NCI-H2107 treated with DMSO at 0.1 percent for 48 hours (cell line): Measurements from ENCODE around the gene SP140L.
"Not testable (repeated sequence)": the region's sequence is repeated elsewhere in the genome, so short reads cannot be mapped to it uniquely, and the experiment has no call there.

Source experiments
- DNase-seq: peaks from one replicate; lab custom pipeline; 2025; ENCODE audit not compliant: unreplicated experiment; lab: John Stamatoyannopoulos, UW

Gene SP140L

DNA sequence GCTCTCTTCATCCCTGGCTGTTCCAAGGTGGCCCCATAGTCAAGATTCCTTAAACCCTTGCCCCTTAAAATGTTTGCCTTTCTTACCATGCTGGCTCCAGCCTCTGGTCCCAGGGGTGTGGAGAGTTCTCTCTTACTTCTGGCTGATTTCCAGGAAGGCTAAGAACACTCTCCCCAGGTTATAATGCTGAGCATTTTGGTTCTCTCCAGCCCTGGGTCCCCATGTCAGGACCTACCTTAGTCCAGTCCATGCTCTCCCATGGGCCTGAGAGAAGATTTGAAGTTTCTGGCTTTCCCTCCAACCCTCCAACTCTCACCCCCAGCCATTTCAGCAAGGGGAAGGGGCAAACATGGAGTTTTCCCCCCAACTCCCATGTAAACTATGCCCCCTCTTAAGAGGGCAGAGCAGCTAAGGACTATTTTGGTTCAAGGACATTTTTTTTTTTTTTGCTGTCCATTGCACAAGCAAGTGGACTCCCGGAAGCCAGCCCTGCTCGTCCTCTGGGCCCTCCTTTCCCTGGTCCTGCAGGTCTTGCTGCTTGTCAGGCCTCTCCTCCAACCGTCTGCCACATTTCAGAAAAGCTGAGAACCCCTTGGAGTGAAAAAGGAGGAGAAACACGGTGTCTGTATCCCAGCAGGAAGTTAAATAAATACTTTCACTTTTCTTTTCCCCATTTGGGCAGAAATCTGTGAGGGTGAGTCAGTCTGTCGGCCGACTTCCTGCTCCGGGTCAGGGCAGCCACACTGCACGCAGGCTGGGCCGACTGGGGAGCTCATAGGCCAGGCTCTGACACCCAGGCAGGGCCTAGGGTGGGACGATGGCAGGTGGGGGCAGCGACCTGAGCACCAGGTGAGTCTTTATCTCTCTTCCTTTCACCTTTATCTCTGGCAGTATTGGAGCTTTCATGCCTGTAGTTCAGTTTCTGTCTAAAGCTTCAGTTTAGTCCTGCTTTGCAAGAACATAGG is at the start of gene SP140L:
Gene SP140L (plus strand): TSS at position 741 of the 965 bp plus-strand sequence. CDS start 77 bp downstream, at position 818.
- DNase-seq: no peak

DNA sequence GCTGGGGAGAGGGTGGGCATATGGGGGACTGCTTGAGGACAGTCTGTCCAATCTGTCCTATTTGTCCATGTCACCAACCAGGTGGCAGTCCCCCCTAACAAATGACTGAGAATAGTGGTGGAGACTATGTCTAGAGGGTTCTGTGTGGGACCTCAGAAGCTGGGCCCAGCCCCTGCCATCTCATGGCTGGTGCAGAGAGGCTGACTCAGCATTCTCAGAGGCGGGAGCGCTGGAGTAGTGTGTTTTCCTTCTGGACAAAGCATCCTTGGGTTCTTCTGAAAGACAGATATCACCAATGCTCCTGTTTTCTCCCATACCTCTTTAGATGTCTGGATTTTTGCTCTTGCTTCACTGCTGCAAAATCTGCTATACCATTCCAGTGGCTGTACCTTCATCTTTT is 44.1 kb upstream of the SP140L start:
- DNase-seq: no peak

DNA sequence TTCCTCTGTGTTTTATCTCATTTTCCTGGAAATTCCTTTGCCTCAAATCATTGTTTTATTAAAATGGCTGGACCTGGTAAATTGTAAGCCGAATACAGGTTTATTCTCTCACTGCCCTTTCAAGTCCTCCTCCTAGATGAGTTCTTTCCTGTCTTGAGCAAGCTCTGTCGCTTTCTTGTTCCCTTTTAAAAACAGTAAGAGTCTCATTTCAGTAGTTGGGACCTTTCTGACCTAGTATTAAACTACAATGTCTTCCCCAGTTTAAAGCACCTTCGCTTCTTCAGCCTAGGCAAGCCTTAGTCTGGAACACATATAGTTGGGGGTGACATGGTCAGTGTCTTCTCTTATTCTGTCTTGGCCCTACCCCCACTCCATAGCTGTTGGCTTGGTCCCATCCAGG is 40.9 kb upstream of the SP140L start:
- DNase-seq: no peak

DNA sequence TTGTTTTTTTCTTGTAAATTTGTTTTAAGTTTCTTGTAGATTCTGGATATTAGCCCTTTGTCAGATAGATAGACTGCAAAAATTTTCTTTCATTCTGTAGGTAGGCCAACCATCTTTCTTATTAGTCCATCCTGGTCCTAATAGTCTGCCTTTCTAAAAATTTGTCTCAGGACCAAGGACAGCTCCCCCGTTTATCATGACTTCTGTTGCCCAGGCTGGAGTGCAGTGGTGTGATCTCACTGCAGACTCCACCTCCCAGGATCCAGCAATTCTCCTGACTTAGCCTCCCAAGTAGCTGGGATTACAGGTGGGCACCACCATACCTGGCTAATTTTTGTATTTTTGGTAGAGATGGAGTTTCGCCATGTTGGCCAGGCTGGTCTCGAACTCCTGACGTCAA is 37.7 kb upstream of the SP140L start:
- not testable (repeated sequence) for DNase-seq

DNA sequence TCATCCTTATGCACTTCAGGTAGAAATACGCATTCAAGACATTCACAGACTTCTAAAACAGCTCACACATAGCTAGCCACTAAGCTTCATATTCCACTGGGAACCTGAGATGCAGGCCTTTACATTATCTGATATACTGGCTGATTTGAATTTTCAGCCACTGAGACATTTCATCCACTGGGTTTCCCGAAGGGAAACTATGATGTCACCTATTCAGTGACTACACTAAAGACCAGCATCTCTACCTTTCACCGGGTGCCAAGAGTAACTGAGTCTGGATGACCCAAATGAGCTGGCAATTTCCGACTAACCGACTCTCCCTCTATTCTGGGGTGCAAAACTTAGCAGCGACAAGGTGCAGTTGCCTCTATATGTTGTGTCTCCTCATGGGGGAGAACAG is 31.8 kb upstream of the SP140L start:
- no peak for DNase-seq

DNA sequence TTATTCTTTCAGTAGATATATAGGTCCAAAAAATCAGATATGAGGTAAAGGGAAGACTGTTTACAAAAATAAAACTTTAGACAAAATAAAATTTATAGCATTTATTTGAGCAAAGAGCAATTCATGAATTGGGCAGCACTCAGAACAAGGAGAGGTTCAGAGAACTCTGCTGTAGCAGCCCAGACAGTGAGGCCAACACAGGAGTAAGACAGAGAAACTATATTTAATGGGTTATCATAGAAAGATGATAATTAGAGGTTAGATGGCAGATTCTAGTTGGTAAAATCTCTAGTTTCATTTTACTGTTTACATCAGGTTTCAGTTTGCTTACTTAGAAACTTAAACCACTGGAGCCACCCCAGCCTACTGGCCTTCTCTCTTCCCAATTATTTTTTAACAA is 30.1 kb upstream of the SP140L start:
- DNase-seq: no peak

DNA sequence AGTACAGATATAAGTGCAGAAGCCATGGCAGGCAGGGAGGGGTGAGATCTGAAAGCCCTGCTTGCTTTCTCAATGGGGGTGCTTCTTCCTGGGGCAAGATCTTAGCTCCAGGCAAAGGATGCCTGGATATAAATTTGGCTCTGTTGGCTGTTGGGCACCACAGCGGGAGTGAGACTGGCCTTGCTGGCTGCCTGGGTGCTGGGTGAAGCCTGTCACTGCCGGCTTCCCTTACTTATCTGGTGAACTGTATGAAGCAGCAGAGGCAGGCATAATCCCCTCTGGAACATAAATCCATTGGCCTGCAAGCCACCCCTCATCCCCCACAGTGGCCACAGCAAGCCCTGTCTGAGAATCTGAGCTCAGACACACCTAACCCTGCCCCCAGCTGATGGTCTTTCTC is 27.4 kb upstream of the SP140L start:
- DNase-seq: no peak

DNA sequence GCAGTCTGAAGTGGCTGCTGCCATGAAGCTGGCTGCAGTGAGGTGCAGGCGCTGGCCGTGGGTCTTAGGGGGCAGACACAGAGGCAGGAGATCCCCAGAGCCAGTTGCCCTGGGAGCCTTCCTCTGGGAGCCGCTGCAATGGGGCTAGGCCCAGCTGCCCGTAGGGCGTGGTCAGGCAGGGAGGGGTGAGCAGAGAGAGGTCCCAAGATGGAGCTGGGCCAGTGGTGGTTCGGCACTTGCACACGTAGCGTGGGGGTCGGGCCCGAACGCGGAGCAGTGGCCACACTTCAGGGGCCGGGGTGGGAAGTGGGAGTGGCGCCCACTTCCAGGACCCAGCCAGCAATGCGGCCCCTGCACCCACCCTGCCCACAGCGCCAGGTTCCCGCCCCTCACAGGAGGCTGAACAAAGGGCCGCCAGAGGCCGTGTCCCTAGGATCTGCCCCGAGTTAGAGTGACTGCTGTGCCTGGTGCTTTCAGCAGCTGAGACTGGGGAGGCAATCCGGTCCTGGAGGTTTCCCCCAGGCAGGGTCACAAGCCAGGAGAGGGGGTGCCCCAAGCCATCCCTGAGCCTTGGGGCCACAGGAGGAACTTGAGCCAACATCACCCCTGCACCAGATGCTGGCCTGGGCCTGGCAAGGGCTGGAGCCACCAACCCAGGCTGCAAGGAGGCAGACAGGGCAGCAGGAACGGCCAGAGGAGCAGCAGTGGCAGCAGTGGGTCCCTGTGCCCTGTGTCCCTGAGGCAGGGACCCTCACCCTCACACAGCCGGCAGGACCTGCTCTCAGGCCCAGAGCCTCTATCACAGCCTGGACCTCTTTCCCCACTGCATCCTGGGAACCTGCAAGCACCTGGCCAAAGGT is 21.3 kb upstream of the SP140L start:
- no peak for DNase-seq

DNA sequence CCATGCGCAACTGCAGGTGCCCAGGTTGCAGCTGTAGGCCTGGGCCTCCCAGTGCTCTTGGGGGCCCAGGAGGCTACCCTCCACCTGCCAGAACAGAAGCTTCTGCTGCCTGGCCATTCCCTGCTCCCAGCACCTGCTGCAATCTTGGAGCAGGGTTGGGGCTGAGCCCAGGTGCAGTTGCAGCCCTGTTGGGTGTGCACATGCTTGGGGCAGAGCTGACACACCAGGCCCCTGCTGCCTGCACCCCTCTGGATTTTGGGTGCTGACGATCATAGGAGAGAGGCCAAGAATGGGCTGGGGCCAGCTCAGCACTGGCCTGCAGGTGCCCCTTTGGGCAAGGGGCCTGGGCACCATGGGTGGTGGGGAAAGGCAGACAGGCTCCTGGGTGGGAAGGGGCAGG is 20.5 kb upstream of the SP140L start:
- DNase-seq: no peak

DNA sequence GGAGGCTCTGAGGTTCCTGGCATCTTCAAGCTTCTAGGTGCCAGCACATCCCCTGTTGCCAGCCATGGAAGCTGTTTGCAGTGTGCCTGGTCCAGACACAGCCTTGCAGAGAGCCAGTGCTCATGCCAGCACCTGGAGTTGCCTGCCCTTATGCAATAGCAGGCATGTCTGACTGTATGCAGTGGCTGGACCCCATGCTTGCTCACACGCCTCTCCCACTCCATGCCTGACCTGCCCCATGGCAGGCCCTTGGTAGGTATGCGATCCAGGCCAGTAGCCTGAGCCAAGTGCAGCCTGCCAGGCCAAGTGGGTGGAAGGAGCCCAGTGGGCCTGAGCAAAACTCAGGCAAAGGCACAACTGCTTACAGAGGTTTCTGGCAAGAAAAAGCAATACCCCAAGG is 19.5 kb upstream of the SP140L start:
- DNase-seq: no peak

DNA sequence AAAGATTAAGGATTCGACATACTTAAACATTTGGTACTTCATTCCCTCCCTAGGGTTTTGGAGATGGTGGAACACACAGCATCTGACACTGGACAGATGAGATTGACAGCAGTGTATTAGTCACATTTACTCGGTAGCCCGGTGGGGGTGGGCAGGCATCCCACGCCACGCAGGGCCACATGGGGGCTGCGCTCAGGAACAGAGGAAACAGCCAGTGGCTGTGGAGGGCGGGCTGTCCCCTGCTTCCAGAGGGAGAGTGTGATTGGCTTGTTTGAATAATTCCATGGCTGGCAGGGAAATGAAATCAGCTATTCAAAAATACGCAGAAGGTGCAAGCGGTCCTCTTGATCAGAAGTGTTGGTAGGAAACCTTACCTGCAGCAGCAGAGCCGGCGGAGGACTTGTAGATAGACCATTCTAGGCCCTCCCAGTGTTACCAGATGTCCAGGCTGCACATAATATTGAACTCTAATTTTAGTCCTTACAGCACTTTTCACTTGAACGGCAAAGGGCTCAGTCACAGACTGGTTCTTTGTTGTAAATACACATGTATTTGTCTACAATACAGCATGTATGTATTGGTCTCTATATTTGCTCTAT is 18.5 kb upstream of the SP140L start:
- DNase-seq: no peak

DNA sequence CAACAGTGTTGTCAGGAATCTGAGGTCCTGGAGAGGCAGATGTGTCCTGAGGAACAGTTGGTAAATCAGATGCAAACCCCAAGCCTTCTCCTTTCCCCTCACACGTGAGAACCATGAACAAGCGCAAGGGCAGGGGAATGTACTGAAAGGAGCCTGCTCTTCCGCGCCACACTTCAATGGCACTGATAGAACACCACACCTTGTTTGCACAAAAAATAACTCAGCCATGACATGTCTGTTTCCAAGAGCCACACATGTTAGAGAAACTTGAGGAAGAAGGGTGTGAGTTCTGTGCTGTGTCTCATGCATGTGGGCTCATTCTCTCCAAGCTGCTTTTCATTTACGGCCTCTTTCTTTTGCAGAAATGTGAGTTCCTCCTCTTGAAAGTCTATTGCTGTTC is 16.2 kb upstream of the SP140L start:
- DNase-seq: not testable (repeated sequence)

DNA sequence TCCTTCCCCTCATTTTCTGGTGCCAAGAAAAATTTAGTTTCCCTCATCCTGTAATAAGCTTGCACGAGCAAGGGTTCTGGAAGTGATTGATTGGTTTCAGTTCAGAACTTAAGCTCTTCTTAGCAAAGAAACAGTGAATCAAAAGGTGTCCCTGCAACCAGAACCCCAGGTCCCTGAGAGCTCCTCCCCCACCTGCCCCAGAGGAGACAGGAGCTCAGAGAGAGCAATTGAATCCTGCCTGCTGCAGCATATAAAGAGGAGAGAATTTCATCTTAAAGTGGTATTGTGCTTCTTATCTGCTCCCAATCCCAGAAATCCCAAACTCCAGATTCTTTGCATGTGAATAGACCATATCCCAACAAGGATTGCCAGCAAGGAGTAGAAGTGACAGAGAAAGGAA is 15.4 kb upstream of the SP140L start:
- not testable (repeated sequence) for DNase-seq

DNA sequence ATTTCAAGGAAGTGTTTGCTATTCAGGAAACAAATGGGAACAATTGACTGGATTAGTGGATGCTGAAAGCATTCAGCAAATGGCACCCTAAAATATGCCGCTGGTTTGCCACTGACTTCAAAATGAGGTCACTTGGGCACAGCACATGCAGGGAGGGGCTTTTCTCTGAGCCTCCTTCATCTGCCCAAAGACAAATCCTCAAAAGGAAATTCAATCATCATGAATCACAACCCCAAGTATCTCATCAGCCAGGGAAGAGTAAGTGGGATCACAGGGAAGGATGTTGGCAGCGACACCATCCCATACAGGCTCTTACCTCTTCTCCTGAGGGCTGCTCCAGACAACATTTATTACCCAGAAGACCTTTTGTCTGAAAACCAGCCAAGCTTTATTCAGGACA is 14.4 kb upstream of the SP140L start:
- DNase-seq: no peak

DNA sequence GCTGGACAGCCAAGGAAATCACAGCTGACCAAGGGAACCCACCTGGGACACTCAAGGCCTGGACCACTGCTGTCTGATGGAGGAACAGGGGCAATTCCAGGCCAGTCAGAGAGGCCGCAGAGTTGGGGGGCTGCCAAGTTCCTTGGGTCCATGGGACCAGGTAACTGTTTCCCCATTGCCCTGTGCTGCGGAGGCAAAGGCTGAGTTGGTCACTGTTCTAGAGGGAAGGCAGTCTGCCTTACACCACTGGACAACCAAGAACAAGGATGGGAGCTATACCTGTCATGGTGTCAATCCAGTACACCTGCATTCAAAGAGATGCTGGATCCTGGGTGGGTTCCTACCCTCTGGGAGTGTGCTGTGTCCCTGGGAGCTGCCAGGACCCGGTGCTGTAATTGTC is 9.6 kb upstream of the SP140L start:
- no peak for DNase-seq

DNA sequence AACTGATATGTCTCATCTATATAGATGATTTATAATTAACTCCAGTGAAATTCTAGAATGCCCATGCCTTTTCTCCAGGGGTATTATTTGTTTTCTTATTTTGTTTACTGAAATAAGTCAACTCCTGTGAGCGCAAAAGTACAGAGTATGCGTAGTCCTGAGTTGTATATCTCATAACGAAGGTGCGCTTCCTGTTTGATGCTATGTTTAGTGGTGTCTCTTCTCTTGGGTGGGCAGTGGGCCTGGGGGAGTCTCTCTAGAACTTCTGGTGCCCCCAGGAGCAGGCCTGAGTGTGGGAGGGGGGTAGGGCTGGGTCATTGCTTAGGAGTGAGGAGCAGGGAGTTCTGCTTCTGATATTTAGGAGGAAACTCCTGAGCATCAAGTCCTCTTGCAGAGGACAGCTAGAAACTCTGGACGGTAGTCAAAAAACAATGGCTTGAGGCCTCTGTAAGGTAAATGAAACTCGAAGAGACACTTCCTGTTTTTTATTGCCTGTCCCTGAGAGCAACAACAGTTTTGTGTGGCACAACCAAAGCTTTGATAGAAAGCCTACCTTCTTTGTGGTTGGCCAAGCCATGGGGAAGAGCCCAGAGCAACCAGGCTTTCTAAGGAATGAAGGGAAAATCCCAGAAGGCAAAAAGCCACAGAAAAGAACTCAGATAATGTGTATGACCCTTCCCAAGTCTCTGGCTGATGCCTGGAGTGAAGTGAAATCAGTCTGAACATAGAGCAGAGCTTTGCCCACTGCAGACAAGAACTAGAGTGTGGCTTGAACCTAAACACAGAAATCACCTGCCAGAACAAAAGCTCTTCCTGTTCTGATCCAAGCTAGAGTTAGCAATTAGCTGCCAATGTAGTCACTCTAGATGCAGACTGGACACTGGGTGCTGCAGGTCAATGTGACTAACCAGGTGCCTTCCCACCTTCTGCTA is 8.5 kb upstream of the SP140L start:
- no peak for DNase-seq

DNA sequence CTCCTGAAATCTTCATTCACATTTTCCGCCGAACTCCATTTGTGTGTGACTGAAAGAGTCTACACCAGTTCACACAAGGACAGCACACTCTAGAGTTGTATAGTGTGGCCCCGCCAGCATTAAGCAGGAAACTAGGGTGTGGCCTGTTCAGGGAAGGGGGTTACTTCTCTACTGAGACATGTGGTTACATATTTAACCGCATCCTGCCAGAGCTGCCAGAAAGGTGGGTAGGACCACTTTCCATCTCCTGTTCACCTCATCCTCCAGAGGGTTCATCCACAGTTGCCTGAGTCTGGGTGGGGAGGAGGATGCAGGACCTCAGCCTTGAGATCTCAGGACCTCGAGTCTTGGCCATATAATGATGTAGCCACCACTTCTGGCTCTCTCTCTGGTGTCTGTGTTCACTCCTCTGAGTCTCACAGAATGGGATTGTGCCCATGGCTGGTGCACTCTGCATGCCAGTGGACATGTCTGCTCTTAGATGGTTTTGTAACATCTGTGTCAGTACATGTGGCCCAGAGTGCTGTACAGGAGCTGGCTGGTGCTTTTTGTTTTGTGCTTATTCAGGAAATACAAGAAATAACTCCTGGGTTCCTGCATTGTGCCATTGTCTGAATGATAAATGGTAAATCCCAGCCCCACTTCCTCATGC is 7.7 kb upstream of the SP140L start:
- DNase-seq: no peak

DNA sequence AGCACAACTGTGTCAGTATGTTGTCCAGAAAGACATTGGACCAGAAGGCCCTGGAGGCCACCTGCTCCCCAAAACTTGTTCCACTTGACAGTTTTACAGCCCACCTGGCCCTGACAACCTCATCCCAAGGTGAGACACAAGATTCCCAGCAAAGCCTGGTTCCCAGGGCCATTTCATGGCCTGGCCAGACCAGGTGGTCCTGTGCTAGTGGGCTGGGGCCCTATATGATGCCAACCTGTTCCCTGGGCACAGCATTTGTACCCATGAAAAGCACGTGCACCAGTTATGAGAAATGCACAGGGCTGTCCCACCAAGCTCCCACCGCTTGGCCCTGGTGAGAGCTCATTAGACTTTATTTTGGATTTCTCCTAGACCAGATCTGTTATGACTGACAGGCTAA is 6.0 kb upstream of the SP140L start:
- DNase-seq: no peak

DNA sequence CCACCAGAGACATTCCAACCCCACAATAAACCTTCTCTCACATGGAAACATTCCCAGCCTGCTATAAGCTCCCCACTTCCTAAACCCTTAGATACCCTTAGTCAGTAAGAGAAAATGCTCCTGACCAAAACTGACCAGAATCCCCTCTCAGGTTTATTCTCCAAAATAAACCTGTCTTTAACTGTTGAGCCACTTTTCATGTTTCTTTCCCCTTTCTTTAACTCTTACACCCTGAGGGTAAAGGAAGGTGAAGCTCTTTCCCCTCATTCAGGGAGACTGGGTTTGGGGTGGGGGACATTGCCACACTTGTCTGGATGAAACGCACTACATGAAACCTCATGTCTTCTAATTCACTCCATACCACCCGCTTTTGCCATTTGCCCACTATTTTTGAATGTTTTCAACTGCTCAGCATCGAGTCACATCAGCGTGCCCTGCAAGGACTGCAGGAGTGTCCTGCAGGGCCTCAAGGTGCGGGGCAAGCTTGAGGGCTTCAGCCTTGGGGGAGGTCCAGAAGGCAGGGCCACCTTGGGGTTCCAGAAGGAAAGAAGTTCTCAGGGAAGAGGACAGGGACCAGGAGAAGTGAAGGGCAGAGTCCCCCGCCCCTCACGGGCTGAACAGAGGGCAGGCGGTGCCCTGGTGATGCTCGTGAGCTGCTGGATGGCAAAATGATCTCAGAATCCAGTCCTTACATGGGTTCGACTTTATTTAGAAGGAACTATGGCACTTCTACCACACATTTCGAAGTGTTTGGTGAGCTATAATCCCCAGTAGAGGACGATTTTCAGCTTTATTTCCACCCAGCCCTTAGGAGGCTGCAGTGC is 4.2 kb upstream of the SP140L start:
- no peak for DNase-seq
